Aorta (tissue), 5 donors: ENCODE results near the gene GPR153. TPM values are rescaled to one million over a fixed set of nuclear protein-coding genes. Genes with fewer than 3 reads are reported as not detected.

Experiments used
- ATAC-seq: fragments of 200-7000 bp; cut with Tn5 transposase; one replicate; pipeline ENCODE4 v1.9.1; 2022; ENCODE audit warnings: moderate library complexity; ENCODE audit not compliant: low FRiP score
- DNase-seq, 2 donors: peaks; one replicate each; pipeline ENCODE4 v3.0.0-alpha.2; 2020
- H3K27ac ChIP-seq, 2 donors: one replicate each; pipeline ENCODE4 v1.5.1; 2013; ENCODE audit warnings: low read length in 2 of 2, mild to moderate bottlenecking in 2 of 2, moderate library complexity in 2 of 2, control low read depth in 1 of 2, inconsistent platforms in 1 of 2, low read depth in 1 of 2
- H3K27me3 ChIP-seq, 2 donors: one replicate each; pipeline ENCODE4 v1.6.1; 2013; ENCODE audit warnings: control low read depth in 1 of 2, low read length in 1 of 2, mild to moderate bottlenecking in 1 of 2, moderate library complexity in 1 of 2; ENCODE audit not compliant: insufficient read depth in 2 of 2, control insufficient read depth in 1 of 2
- H3K36me3 ChIP-seq, 2 donors: one replicate each; pipeline ENCODE4 v1.6.1; 2013; ENCODE audit warnings: control low read depth in 1 of 2, low read length in 1 of 2, mild to moderate bottlenecking in 1 of 2; ENCODE audit not compliant: insufficient read depth in 2 of 2, control insufficient read depth in 1 of 2
- H3K4me1 ChIP-seq, 2 donors: one replicate each; pipeline ENCODE4 v1.6.1; 2013; ENCODE audit warnings: low read length in 2 of 2, control low read depth in 1 of 2, mild to moderate bottlenecking in 1 of 2, moderate library complexity in 1 of 2; ENCODE audit not compliant: insufficient read depth in 2 of 2, control insufficient read depth in 1 of 2
- H3K4me3 ChIP-seq, 2 donors: one replicate each; pipeline ENCODE4 v1.5.1; 2013; ENCODE audit warnings: low read length in 2 of 2, control low read depth in 1 of 2, mild to moderate bottlenecking in 1 of 2
- H3K9me3 ChIP-seq: one replicate; pipeline ENCODE4 v1.6.1; 2013; ENCODE audit warnings: mild to moderate bottlenecking, low read length; ENCODE audit not compliant: control insufficient read depth
- WGBS, 2 donors: extraction: QIAGEN DNeasy Blood & Tissue Kit; methylation state at CpG; one replicate each; pipeline ENCODE4 v1.1.7; 2013; 5-methylcytosine and 5-hydroxymethylcytosine counted together
- intact Hi-C, 2 donors: fragments of 100-400 bp; cut with DNase I; formaldehyde crosslinking; loops; one replicate each; pipeline versions ENCODE4 v1.14.2 to v1.15.0; 2022
- polyA plus RNA-seq, 2 donors: library from polyadenylated mRNA; stranded (reverse); fragments of 200-250 nt; gene quantifications; one replicate each; pipeline ENCODE4 v1.2.3, GENCODE V29; 2013
- total RNA-seq, 2 donors: library from RNA; stranded (reverse); fragmentation: NEBNext Ultra II Directional; extraction: Animal tissue kit (Norgen Biotek cat#: 25700); gene quantifications; one replicate each; pipeline ENCODE4 v1.2.1, GENCODE V29; 2021
- donor health status: healthy with polysubstance abuse.
- donor health status: Bipolar disorder and iron deficiency.
- donor health status: DM: no; HTN: no; CAD: no.
- donor health status: DM: no; HTN: no; CAD: no.
- donor health status: DM: yes; HTN: yes; CAD: no.

The GPR153 gene
- total and polyA plus RNA-seq, 4 donors = 3.7 to 17.0 (median 4.4) TPM

- intact Hi-C loops = no loop called here
- DNase-seq = no peak
- 96% methylated on average over 10 of the region's 10 CpGs for WGBS, 2 donors
- Histone ChIP-seq H3K4me3 (no peak overlapping the region), H3K27ac (no peak overlapping the region), H3K9me3 (no peaks in the 10 kb centered on the region), H3K27me3 (no peaks in the 10 kb centered on the region), H3K36me3 (no peaks in the 10 kb centered on the region), H3K4me1 (no peaks in the 10 kb centered on the region)
- no peak for ATAC-seq
Observed at GRCh38 chr1:6292102-6292501, 31.2 kb upstream of the GPR153 start.

- ATAC-seq (no peak), DNase-seq (no peak)
- Histone ChIP-seq H3K36me3 (no peaks in the 10 kb centered on the region), H3K9me3 (no peaks in the 10 kb centered on the region), H3K27me3 (no peaks in the 10 kb centered on the region), H3K4me1 (no peaks in the 10 kb centered on the region), H3K27ac (no peak overlapping the region), H3K4me3 (no peak overlapping the region)
- intact Hi-C loops = no loop called here
- WGBS, 2 donors = 90 to 91% methylated on average over 10 of the region's 10 CpGs
Observed at GRCh38 chr1:6288665-6289064, 27.8 kb upstream of the GPR153 start.

GRCh38 chr1:6288026-6288425, 27.1 kb upstream of the GPR153 start:
- WGBS, 2 donors = 24 to 26% methylated on average over 14 of the region's 14 CpGs
- H3K4me3 ChIP-seq = no peak overlapping the region
- DNase-seq = no peak
- ATAC-seq = peak; percentile 16
- H3K27ac ChIP-seq = no peak overlapping the region
- no peaks in the 10 kb centered on the region for H3K4me1 ChIP-seq
- H3K36me3 ChIP-seq = no peaks in the 10 kb centered on the region
- intact Hi-C loops = no loop called here
- no peaks in the 10 kb centered on the region for H3K27me3 ChIP-seq
- H3K9me3 ChIP-seq = no peaks in the 10 kb centered on the region

GRCh38 chr1:6287431-6287886, 26.6 kb upstream of the GPR153 start:
- intact Hi-C loops = no loop called here
- Histone ChIP-seq H3K27me3 (no peaks in the 10 kb centered on the region), H3K9me3 (no peaks in the 10 kb centered on the region), H3K4me3 (no peak overlapping the region), H3K27ac (no peak overlapping the region), H3K36me3 (no peaks in the 10 kb centered on the region), H3K4me1 (no peaks in the 10 kb centered on the region)
- peak in 1 of 2 donors; percentile 71 for DNase-seq
- peak; percentile 80 for ATAC-seq
- 1 to 8% methylated on average over 10 of the region's 10 CpGs for WGBS, 2 donors

GRCh38 chr1:6287029-6287428, 26.1 kb upstream of the GPR153 start:
- Histone ChIP-seq H3K4me3 (no peak overlapping the region), H3K27ac (no peak overlapping the region), H3K9me3 (no peaks in the 10 kb centered on the region), H3K27me3 (no peaks in the 10 kb centered on the region), H3K4me1 (no peaks in the 10 kb centered on the region), H3K36me3 (no peaks in the 10 kb centered on the region)
- DNase-seq (no peak), ATAC-seq (peak; percentile 2)
- intact Hi-C loops = no loop called here
- 78 to 84% methylated on average over 13 of the region's 13 CpGs for WGBS, 2 donors

GRCh38 chr1:6286266-6286665, 25.4 kb upstream of the GPR153 start:
- no peak for ATAC-seq
- Histone ChIP-seq H3K36me3 (no peaks in the 10 kb centered on the region), H3K27me3 (no peaks in the 10 kb centered on the region), H3K27ac (no peak overlapping the region), H3K4me1 (no peaks in the 10 kb centered on the region), H3K9me3 (no peaks in the 10 kb centered on the region), H3K4me3 (no peak overlapping the region)
- no peak for DNase-seq
- intact Hi-C loops = no loop called here
- WGBS, 2 donors = 98% methylated on average over 8 of the region's 8 CpGs

- ATAC-seq = no peak
- no peaks in the 10 kb centered on the region for H3K36me3 ChIP-seq
- no peaks in the 10 kb centered on the region for H3K27me3 ChIP-seq
- H3K4me1 ChIP-seq = no peaks in the 10 kb centered on the region
- H3K27ac ChIP-seq = no peak overlapping the region
- WGBS, 2 donors = 91 to 94% methylated on average over 11 of the region's 11 CpGs
- H3K9me3 ChIP-seq = no peaks in the 10 kb centered on the region
- DNase-seq = no peak
- no peak overlapping the region for H3K4me3 ChIP-seq
- intact Hi-C loops = no loop called here
Observed at GRCh38 chr1:6285336-6285735, 24.4 kb upstream of the GPR153 start.

GRCh38 chr1:6282577-6283270, 21.8 kb upstream of the GPR153 start:
- Histone ChIP-seq H3K9me3 (no peaks in the 10 kb centered on the region), H3K4me1 (no peaks in the 10 kb centered on the region), H3K27me3 (no peaks in the 10 kb centered on the region), H3K4me3 (no peak overlapping the region), H3K36me3 (no peaks in the 10 kb centered on the region), H3K27ac (no peak overlapping the region)
- ATAC-seq (no peak), DNase-seq (no peak)
- WGBS, 2 donors = 93 to 97% methylated on average over 17 of the region's 17 CpGs
- intact Hi-C loops = no loop called here
